CD4-positive, alpha-beta T cell treated with Interleukin-12 subunit alpha and Interleukin-12 subunit beta, for 1 hour (primary cell): ENCODE data around the gene INPP5A.

Source experiments
- DNase-seq: peaks from one replicate; pipeline ENCODE4 v3.0.0-alpha.2; 2020

The INPP5A gene

GRCh38 chr10:132519382-132520176 lies 18.0 kb upstream of the INPP5A start:
- DNase-seq = no peak

DNA sequence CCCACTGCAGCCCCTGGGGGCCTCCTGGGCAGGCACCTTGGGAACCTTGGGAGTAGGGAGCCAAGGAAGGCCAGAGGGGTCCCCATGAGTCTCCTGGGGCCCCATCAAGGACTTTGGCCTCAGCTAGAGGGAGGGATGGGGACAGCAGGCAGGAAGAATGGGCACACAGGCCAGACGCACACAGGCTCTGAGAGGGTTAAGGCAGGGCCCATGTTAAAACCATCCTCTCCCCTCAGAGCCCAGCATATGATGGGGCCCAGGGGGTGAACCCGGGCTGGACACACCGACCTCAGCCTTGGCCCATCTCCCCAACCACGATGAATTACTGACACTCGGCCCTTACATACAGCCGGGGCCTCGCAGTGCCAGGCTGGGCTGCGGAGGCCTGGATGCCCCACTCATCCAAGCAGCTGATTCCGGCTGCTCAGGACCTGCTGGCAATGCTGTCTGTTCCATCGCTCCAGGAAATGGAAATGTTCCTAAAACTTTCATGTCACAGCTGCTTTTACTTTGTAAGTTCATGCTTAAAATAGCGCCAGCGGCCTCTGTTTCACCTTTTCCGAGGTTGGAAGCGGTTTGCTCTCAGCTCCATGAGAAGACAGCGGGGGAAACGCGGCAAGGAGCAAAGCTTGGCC lies 17.3 kb upstream of the INPP5A start:
- DNase-seq = no peak

DNA sequence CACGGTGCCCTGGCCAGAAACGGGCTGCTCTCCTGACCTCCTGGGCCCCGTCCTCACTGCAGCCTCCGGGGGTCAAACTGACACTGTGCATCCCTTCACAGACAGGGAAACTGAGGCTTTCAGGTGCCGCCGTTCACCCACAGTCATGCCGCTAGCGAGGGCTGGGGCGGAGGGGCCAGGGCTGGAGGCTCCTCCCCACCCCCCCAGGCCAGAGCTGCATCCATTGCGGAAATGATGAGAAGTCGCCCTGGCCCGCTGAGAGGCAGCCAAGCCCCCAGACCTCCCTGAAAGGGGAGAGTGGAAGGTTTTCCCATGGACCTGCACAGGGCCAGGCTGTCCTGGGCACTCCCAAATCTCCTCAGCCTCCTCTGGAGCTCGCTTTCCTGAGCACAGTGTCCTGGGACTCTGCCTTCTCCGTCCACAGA lies 16.5 kb upstream of the INPP5A start:
- no peak for DNase-seq

DNA sequence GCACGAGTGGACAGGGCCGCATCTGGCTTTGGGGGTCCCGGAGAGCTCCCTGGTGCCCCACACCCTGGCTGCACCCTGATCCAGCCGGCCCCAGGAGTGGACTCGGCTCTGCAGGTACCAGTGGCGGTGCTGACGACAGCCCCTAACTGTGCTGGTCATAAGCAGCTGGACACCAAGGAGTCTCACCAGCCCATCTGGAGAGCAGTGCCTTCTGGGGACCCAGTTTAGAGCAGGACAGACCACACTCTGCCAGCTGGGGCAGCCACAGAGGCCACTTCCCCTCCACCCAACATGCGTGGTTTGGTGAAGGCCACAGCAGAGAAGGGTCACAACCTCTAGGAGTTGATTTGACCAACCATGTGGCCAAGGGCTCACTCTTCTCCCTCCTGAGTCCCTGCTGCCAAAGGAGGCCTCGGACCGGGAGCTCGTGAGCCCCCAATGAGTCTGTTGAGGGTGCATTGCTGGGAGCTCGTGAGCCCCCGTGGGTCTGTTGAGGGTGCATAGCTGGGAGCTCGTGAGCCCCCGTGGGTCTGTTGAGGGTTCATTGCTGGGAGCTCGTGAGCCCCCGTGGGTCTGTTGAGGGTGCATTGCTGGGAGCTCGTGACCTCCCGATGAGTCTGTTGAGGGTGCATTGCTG lies 16.0 kb upstream of the INPP5A start:
- no peak for DNase-seq

DNA sequence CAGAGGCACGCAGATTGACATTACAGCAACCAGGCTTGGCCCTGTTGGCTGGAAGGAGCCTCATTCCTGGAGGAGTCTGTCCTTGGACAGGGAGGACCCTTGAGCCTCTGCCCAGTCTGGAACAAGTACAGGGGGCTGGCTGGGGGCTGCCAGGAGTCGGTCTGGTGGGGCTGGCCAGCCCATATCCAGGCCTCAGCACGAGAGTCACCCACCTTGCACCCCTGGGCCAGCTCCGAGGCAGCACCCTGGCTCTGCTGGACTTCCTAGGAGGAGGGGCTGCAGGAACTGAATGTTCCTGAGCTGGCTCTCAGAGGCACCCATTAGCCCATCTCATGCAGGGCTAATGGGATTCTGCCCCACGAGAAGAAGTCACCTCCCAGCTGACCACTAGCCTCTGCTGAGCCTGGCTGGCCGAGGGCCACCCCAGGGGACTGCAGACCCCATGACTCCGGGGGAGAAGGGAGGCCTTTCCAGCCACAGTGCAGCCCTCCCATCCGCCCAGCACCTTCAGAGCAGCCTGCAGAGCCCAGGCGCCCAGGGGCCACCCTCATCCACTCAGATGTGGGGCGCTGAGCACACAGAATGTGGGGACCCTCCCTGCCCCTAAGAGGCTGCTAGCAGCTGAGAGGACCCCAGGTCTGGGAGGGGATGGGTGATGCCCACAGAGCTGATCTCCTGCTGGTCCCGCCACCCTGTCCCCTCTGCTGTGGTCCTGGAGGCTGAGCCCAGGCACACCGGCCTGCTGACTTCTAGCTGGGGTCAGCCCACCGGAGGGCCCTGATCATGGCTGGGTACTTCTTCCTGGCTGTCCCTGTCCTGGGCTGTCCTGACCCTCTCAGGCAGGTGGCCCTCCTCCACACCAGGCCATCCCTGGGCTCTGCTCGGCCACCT lies 14.8 kb upstream of the INPP5A start:
- no peak for DNase-seq

GRCh38 chr10:132523561-132524442 lies 13.8 kb upstream of the INPP5A start:
- no peak for DNase-seq

- DNase-seq = no peak
Measured at GRCh38 chr10:132524443-132525285, 12.9 kb upstream of the INPP5A start.

DNA sequence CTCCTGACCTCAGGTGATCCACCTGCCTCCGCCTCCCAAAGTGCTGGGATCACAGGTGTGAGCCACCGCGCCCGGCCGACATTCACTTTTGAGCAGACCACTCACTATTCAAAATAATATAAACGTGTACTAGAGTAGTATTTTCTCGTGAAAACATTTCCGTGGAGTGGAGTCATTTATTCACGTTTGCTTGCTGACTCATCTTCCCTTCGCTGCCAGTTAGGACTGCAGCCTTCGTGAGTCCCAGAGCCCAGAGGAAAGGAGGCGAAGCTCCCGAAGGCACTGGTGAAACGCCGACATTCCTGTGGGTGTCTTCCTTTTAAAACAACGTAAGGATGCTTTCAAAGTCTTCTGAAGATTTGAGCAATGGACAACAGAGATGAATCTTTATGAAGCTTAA lies 10.9 kb upstream of the INPP5A start:
- no peak for DNase-seq

DNA sequence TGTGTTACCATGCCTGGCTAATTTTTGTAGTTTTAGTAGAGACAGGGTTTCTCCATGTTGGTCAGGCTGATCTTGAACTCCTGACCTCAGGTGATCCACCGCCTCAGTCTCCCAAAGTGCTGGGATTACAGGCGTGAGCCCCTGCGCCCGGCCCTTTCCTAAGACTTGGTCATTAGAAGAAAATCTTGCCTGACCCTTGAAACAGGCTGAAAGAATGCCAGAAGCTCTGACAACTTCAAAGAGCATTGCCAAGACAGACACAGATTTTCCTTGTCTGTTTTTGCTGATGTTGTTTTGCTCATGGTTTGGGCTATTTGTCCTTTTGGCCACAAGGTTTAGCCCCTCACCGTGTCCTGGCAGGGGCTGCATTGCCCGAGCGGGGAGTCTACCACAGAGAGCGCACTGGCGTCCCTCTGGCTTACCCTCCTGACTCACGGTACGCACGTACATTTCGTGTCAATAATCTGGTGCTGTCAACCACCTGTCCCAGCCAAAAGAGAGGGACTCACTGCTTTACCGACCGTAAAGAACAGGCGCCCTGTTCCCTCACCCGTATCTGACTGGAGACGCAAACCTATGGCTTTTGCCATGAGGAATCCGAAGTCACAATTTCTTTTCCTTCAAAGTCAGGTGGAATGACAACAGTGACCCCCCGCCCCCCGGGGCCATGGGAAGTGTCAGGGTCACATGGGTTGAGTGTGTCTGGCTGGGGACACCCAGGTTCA lies 10.1 kb upstream of the INPP5A start:
- no peak for DNase-seq

GRCh38 chr10:132528064-132528691 lies 9.4 kb upstream of the INPP5A start:
- no peak for DNase-seq

GRCh38 chr10:132532179-132532578 lies 5.4 kb upstream of the INPP5A start:
- no peak for DNase-seq

GRCh38 chr10:132532749-132533560 lies 4.6 kb upstream of the INPP5A start:
- DNase-seq = no peak

DNA sequence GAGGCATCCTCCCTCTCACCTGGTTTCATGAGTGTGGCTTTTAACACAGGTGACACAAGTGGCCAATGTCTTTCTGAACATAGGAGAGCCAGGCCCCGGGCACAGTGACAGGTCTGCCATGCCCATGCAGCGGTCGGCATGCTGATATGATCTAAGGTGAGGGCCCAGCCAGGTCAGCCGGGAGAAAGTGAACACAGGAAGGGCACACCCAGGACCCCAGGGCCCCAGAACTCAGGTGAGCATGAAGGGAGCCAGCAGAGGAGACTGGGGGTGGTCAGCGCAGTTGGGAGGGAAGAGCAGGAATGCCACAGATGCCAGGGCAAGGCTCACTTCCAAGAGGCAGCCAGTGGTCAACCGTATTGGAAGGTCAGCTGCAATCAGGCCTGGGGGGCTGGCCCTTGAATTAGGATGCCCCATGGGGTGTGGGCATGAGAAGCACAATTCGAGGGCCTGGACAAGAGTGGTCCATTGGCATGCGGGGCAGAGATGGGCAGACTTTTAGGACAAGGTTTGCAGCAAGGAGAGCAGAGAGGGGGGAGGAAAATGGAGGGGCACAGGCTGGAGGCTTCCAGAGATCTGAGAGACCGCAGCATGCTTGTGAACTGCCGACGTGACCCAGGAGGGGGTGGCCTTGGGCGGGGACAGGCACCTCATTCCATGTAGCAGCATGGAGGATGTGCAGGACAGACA lies 3.9 kb upstream of the INPP5A start:
- DNase-seq = no peak

- no peak for DNase-seq
Measured at GRCh38 chr10:132534391-132535064, 3.1 kb upstream of the INPP5A start.

DNA sequence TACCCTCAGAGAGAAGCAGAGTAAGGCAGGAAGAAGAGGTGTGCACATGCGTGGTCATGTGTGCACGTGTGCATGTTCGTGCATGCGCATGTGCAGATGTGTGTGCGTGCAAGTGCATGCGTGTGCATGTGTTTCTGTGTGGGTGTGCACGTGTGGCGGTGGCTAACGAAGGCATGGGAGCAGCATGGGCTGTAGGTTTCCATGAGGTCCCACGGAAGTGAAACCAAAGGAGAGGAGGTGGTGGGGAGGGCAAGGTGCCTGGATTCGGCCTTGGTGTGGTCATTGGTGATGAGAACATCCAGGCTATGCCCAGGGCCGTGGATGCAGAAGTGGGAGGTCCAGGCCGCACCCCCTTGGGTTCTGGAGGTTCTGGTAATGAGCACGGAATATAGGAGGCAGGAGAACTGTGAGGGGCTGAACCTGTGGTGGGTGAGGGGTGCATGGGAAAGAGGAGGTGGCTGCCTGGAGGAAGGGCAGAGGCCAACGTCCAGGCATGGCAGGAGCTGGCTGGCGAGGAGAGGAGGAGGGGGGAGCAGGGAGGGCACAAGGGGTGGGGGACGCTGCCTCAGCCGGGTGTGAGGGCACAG lies 2.4 kb upstream of the INPP5A start:
- DNase-seq = no peak

GRCh38 chr10:132536241-132536876 lies 1.2 kb upstream of the INPP5A start:
- no peak for DNase-seq
